ENCODE results near the gene ZNF420. TPM values are rescaled to one million over a fixed set of nuclear protein-coding genes. Genes with fewer than 3 reads are reported as not detected.

ZNF420 gene
- total and polyA plus RNA-seq, 2 of the 8 experiments (the other 6 are each of a cell fraction or from before 2014, with no cell fraction given), result 1.7 to 8.8 TPM

DNA sequence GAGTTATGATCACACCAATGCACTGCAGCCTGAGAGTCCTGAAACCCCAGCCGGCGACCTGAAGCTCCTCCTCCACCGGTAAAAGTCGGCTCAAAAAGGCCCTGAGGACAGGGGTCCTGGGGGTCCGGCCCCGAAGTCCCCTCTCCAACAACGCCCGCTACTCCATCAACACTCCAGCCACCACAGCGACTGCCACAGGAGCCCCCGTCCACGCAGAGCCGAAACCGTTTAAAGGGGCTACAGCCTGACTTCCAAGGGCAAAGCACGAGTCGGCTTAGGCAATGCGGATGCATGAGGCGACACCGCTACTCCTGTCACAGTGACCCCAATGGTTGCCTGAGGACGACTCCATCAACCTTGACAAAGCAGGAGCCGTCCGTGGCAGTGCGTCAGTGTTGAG is 22.9 kb upstream of the ZNF420 start:
- TF ChIP-seq, protein P1, sequence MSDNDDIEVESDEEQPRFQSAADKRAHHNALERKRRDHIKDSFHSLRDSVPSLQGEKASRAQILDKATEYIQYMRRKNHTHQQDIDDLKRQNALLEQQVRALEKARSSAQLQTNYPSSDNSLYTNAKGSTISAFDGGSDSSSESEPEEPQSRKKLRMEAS (IDR thresholded peaks at IDR 0.05), result no peak
- TF ChIP-seq RBBP5 (IDR thresholded peaks at IDR 0.05; ENCODE audit: borderline replicate concordance, low read depth, low read length) (no peak), EGR1 (IDR thresholded peaks at IDR 0.05; ENCODE audit: borderline replicate concordance, low read depth, low read length) (no peak), CTCF (IDR thresholded peaks at IDR 0.05; ENCODE audit: control extremely low read depth in 1 of 3, insufficient read depth in 1 of 3, low read depth in 1 of 3, low read length in 3 of 3) (no peak), ATF2 (IDR thresholded peaks at IDR 0.05; ENCODE audit: low read length) (no peak), NANOG (IDR thresholded peaks at IDR 0.05; ENCODE audit: insufficient read depth, low read depth, low read length, poor library complexity, severe bottlenecking) (no peak)
- Histone ChIP-seq H4K20me1 (replicated peaks in 1 of 2; ENCODE audit: control insufficient read depth in 1 of 2, insufficient read depth in 2 of 2, low read length in 2 of 2) (no peaks in the 10 kb centered on the region), H3K79me2 (ENCODE audit: control insufficient read depth in 1 of 2, insufficient read depth in 2 of 2, low read length in 2 of 2) (no peaks in the 10 kb centered on the region), H3K79me1 (ENCODE audit: low read depth, low read length) (no peaks in the 10 kb centered on the region), H3K23ac (ENCODE audit: insufficient read length) (no peak overlapping the region), H4K5ac (ENCODE audit: insufficient read length, low read depth, low read length) (no peak overlapping the region), H2BK20ac (ENCODE audit: low read length) (no peak overlapping the region), H2BK12ac (ENCODE audit: low read depth, low read length) (no peak overlapping the region), H3K4me1 (replicated peaks in 1 of 4; ENCODE audit: control insufficient read depth in 3 of 4, insufficient read depth in 4 of 4, low read length in 3 of 4) (no peaks in the 10 kb centered on the region), H2BK120ac (replicated peaks; ENCODE audit: low read depth, low read length) (no peak overlapping the region), H2AK5ac (ENCODE audit: low read depth, low read length) (no peak overlapping the region), H3K27ac (ENCODE audit: low read depth, low read length) (no peak overlapping the region), H3K18ac (ENCODE audit: extremely low read depth, low read length) (no peak overlapping the region), H3K27me3 (replicated peaks in 1 of 4; ENCODE audit: control insufficient read depth in 3 of 4, extremely low read depth in 1 of 4, insufficient read depth in 3 of 4, low read length in 3 of 4) (no peaks in the 10 kb centered on the region), H2AFZ (ENCODE audit: low read length) (no peak overlapping the region), H4K8ac (ENCODE audit: extremely low read depth, insufficient read depth, low read length) (no peak overlapping the region), H2BK15ac (ENCODE audit: low read length) (no peak overlapping the region), H3K23me2 (ENCODE audit: low read depth, low read length) (no peaks in the 10 kb centered on the region), H3K9ac (replicated peaks in 1 of 4; ENCODE audit: extremely low read depth in 1 of 4, low read depth in 3 of 4, low read length in 3 of 4) (no peak overlapping the region), H2BK5ac (ENCODE audit: low read depth, low read length) (no peak overlapping the region), H4K91ac (replicated peaks; ENCODE audit: insufficient read length, low read length) (no peak overlapping the region), H3K14ac (ENCODE audit: insufficient read length) (no peak overlapping the region), H3K9me3 (ENCODE audit: insufficient read depth in 2 of 2, low read depth in 1 of 2, low read length in 1 of 2) (peaks cover 56 to 69% of the 10 kb centered on the region in 2 experiments), H3K4me2 (ENCODE audit: insufficient read depth in 1 of 2, low read depth in 2 of 2, low read length in 2 of 2) (no peak overlapping the region), H3K4ac (replicated peaks; ENCODE audit: insufficient read length, low read depth, low read length) (no peak overlapping the region), H3K4me3 (ENCODE audit: extremely low read depth in 1 of 4, insufficient read depth in 2 of 4, low read depth in 3 of 4, low read length in 4 of 4) (no peak overlapping the region), H3K36me3 (ENCODE audit: control insufficient read depth in 2 of 4, insufficient read depth in 4 of 4, low read length in 3 of 4) (no peaks in the 10 kb centered on the region), H3K56ac (replicated peaks; ENCODE audit: insufficient read length, low read depth, low read length) (no peak overlapping the region)
- POLR2A ChIA-PET (ENCODE audit: partially characterized antibody), result no interaction called here
- 85% methylated on average over 20 of the region's 22 CpGs; no CpG with 5 or more reads in 1 of the 2 experiments for WGBS, 2 experiments (ENCODE audit: extremely low coverage in 1 of 2, insufficient coverage in 1 of 2, insufficient read length in 1 of 2, insufficient replicate concordance in 2 of 2, low coverage in 1 of 2, low lambda C conversion rate in 2 of 2, missing lambda C conversion rate in 1 of 2)
- CTCF ChIA-PET (ENCODE audit: partially characterized antibody), result no interaction called here
- FAIRE-seq (no peak), DNase-seq (ENCODE audit: low read depth in 1 of 2, low spot score in 2 of 2) (no peak)

Measured in H1 (cell line).